ENCODE measurements around the gene PIP4K2A.

DNA sequence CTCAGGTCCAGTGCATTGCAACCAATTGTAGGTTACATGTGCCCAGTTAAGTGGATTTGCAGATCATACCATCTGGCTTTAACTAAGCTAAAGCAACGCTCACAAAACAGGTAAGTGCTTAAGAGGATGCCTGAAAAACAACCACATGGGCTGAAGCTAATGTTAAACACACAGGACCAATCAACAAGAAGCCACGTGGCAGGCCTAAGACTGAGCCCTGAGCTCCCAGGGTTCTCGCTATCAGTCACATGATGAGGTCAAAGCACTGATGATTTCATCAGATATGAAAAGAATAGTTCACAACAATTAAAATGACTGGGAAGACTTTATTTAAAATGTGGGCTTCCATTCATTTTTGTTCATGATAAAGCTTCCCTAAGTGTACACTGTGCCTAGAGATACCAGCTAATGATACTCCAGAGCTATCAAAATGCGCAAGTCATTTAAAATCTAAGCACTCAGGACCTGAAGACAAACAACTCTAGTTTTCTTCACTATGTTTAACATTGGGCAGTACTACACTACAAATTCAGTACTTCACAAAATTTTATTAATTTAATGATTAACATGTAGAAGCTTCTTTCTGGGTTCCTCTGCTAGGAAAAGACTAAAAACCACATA, 90.6 kb downstream of the PIP4K2A start:
- TF ChIP-seq EZH2 (IDR thresholded peaks at IDR 0.05; ENCODE audit: borderline replicate concordance) = no peak
- TF ChIP-seq CTCF (IDR thresholded peaks at IDR 0.05; ENCODE audit: poor library complexity) = no peak
